VCaP (cell line): ENCODE results near the gene KRTAP10-8.

Experiments
- H3K27ac ChIP-seq: fragments of 450-650 bp; 2 replicates; pipeline ENCODE4 v1.5.1; 2017
- TF ChIP-seq, protein P1 (sequence below): fragments of 450-650 bp; conservative IDR thresholded peaks from 2 replicates; pipeline ENCODE4 v1.5.1; 2017; ENCODE audit warnings: mild to moderate bottlenecking, moderate library complexity

Gene KRTAP10-8

DNA sequence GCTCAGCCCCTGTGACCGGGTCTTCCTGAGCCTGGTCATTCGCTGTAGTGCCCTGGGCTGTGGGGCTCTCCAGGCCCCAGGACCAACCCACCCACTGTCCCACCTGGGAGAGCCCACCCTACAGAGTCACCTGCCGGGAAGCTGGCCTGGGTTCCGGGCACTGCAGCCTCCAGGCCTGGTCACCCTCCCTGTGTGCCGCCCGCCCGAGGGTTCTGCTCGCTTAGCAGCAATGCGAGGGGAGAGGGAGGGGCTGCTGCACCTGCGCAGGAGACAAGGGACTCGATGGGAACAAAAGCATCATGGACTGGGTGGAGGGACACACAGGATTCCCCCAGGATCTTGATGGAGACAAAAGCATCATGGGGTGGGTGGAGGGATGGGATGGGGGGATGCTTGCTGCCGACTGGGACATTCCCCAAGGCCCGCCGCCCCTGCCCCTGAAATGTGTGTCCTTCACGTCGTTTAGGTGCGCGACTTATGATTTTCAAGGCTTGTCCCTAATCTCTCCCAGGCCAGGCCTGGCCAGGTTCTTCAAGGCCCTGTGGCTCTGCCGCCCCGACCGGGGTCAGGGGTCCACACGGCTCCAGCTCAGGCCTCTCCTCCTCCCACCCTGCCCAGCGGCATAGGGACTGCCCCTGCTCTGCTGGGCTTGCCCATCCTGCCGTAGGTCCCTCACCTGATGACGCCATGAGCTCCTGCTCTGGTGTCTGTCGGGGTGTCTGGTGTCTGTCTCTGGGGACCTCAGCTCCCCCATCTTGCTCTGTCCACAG lies 1.7 kb downstream of the KRTAP10-8 start:
- TF ChIP-seq, protein P1, sequence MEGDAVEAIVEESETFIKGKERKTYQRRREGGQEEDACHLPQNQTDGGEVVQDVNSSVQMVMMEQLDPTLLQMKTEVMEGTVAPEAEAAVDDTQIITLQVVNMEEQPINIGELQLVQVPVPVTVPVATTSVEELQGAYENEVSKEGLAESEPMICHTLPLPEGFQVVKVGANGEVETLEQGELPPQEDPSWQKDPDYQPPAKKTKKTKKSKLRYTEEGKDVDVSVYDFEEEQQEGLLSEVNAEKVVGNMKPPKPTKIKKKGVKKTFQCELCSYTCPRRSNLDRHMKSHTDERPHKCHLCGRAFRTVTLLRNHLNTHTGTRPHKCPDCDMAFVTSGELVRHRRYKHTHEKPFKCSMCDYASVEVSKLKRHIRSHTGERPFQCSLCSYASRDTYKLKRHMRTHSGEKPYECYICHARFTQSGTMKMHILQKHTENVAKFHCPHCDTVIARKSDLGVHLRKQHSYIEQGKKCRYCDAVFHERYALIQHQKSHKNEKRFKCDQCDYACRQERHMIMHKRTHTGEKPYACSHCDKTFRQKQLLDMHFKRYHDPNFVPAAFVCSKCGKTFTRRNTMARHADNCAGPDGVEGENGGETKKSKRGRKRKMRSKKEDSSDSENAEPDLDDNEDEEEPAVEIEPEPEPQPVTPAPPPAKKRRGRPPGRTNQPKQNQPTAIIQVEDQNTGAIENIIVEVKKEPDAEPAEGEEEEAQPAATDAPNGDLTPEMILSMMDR, result no peak

DNA sequence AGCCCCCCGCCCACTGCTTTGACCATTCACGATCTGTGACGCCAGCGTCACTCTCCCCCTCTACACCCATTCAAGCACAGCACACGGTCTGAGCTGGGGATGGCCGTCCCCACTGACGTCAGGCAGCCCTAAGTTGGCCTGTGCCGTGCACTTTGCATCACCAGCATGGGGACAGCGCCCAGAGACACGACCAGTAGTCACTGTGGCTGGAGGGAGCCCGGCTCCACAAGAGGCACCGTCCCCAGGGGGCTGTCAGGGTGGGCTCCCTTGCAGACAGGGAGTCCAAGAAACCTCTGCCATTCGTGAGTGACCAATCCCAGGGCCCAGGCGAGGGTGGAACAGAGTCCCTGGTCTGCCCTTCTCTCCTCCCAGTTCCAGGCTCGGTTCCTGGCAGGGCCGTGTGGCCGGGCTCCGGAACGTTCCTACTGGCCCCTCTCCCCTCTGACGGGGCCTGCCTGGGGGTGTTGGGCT lies 2.3 kb downstream of the KRTAP10-8 start:
- H3K27ac ChIP-seq, result no peak overlapping the region
- TF ChIP-seq, protein P1, result no peak

More for the DNA sequence above, 1.7 kb downstream of the KRTAP10-8 start:
- H3K27ac ChIP-seq, result no peak overlapping the region

DNA sequence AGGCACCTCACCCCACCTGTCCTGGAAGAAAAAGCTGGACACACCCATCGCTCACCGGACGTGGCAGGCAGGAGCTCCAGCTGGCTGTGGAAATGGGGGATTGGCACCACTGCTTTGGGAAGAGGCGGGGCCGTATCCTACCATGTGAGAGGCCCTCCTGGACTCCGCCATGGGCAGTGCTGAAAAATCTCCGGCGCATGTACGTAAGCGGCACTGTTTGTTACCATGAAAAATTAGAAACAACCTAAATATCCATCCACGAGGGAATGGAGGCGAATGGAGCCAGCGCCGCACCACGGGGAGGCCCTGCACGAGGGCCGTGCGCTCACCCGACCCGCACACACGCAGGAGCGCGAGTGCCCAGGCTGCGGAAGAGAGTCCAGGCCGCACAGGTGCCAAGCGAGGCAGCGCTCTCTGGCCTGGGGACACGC lies 3.1 kb downstream of the KRTAP10-8 start:
- TF ChIP-seq, protein P1, result no peak
- H3K27ac ChIP-seq, result no peak overlapping the region

GRCh38 chr21:44615466-44615865 lies 3.6 kb downstream of the KRTAP10-8 start:
- TF ChIP-seq, protein P1, result no peak

DNA sequence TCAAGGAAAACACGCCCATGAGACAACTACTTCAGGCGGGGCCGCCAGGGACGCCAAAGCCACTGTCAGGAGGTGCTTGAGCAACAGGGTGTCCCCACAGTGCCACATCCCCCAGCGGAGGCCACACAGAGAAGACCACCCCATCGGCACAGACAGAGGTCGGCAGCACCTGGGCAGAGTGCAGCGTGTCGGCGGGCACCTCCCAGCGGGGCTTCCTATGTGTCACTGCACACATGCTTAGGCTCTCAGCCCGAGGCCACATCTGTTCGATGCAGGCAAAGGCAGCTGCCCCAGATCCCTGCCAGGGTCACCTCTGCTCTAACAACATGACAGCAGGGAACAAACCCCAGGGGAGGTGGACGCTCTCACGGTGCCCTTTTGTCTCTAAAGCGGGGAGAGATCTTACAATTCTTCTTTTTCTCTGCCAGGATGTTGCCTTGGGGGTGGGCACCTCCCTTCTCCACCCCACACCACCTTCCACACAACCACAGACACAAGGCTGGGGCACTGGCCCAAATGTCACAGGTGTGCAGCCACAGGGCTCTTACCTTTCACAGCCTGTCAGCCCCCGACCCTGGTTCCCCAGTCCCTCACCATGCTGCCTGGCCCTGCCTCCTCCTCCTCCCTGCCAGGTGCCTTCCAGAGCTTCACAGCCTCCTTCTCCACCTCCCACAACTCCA lies 4.2 kb downstream of the KRTAP10-8 start:
- H3K27ac ChIP-seq, result no peak overlapping the region
- TF ChIP-seq, protein P1, result no peak

More at GRCh38 chr21:44615466-44615865, 3.6 kb downstream of the KRTAP10-8 start:
- H3K27ac ChIP-seq, result no peak overlapping the region

- TF ChIP-seq, protein P1, result no peak
- H3K27ac ChIP-seq, result no peak overlapping the region
Observed at GRCh38 chr21:44616591-44616926, 4.7 kb downstream of the KRTAP10-8 start.

DNA sequence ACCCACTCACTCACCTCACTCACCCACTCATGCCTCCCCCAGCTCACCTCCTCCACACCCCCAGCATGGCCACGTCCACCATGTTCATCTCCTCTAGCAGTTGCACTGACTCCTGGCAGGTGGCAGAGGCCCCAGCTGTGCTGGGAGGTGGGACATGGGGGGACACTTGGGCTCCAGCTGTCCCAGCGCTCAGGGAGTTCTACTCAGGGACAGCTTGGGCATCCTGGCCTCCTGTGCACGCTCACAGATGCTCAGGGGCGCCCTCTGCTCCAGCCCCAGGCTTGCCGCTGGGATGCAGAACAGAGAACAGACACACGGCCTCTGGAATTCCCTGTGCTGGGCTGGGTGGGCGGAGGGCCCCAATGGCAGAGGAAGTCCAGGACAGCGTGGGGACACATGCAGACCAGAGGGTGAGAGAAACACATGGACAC lies 5.2 kb downstream of the KRTAP10-8 start:
- no peak overlapping the region for H3K27ac ChIP-seq
- TF ChIP-seq, protein P1, result no peak
